ENCODE measurements around the gene ARID4A. TPM values are rescaled to one million over a fixed set of nuclear protein-coding genes. Genes with fewer than 3 reads are reported as not detected.
"Not testable (repeated sequence)": the region's sequence is repeated elsewhere in the genome, so short reads cannot be mapped to it uniquely, and the experiment has no call there.

The ARID4A gene
- polyA plus RNA-seq, result 10 to 100 TPM in 1 of 3 donors, 1 to 10 TPM in 2; 4.0 to 10.2 (median 6.8) TPM

GRCh38 chr14:58298477-58299400 lies at the start of gene ARID4A:
Gene ARID4A (plus strand): TSS chr14:58298555. CDS start chr14:58299855, 1,300 bp downstream.
- 1% methylated on average over 64 to 79 of the region's 79 CpGs for WGBS, 3 donors

GRCh38 chr14:58249611-58250010 lies 48.7 kb upstream of the ARID4A start:
- WGBS, 3 donors, result 94 to 97% (median 94%) methylated on average over 8 of the region's 8 CpGs
- H3K27ac ChIP-seq (ENCODE audit: low read depth, low read length), result no peak overlapping the region

More at GRCh38 chr14:58298477-58299400, at the start of gene ARID4A:
- H3K27ac ChIP-seq (ENCODE audit: low read depth, low read length), result peak within 1 kb of the TSS; percentile 48

- H3K27ac ChIP-seq (ENCODE audit: low read depth, low read length), result no peak overlapping the region
- 91 to 97% (median 96%) methylated on average over 4 of the region's 4 CpGs for WGBS, 3 donors
These were observed 40.2 kb upstream of the ARID4A start for GRCh38 chr14:58258156-58258555.

GRCh38 chr14:58262005-58262404 lies 36.4 kb upstream of the ARID4A start:
- 95 to 97% (median 97%) methylated on average over 10 of the region's 10 CpGs for WGBS, 3 donors

GRCh38 chr14:58265401-58265800 lies 33.0 kb upstream of the ARID4A start:
- H3K27ac ChIP-seq (ENCODE audit: low read depth, low read length), result no peak overlapping the region

More at GRCh38 chr14:58262005-58262404, 36.4 kb upstream of the ARID4A start:
- H3K27ac ChIP-seq (ENCODE audit: low read depth, low read length), result not testable (repeated sequence)

GRCh38 chr14:58270628-58271027 lies 27.7 kb upstream of the ARID4A start:
- H3K27ac ChIP-seq (ENCODE audit: low read depth, low read length), result no peak overlapping the region

GRCh38 chr14:58272588-58273372 lies 25.6 kb upstream of the ARID4A start:
- WGBS, 3 donors, result 54 to 79% (median 71%) methylated on average over 4 of the region's 4 CpGs
- no peak overlapping the region for H3K27ac ChIP-seq (ENCODE audit: low read depth, low read length)

More at GRCh38 chr14:58270628-58271027, 27.7 kb upstream of the ARID4A start:
- 73 to 85% (median 82%) methylated on average over 2 of the region's 2 CpGs for WGBS, 3 donors

GRCh38 chr14:58274881-58275280 lies 23.5 kb upstream of the ARID4A start:
- H3K27ac ChIP-seq (ENCODE audit: low read depth, low read length), result no peak overlapping the region

- 73 to 85% (median 82%) methylated on average over 2 of the region's 2 CpGs for WGBS, 3 donors
- no peak overlapping the region for H3K27ac ChIP-seq (ENCODE audit: low read depth, low read length)
These were observed 22.7 kb upstream of the ARID4A start for GRCh38 chr14:58275527-58276190.

GRCh38 chr14:58276208-58276607 lies 22.1 kb upstream of the ARID4A start:
- H3K27ac ChIP-seq (ENCODE audit: low read depth, low read length), result no peak overlapping the region
- 89 to 93% (median 89%) methylated on average over 1 of the region's 1 CpG for WGBS, 3 donors

GRCh38 chr14:58278177-58278576 lies 20.2 kb upstream of the ARID4A start:
- no peak overlapping the region for H3K27ac ChIP-seq (ENCODE audit: low read depth, low read length)
- 95 to 97% (median 96%) methylated on average over 8 of the region's 8 CpGs for WGBS, 3 donors

- H3K27ac ChIP-seq (ENCODE audit: low read depth, low read length), result no peak overlapping the region
- 2 to 35% (median 8%) methylated on average over 4 of the region's 4 CpGs for WGBS, 3 donors
These were observed 17.2 kb upstream of the ARID4A start for GRCh38 chr14:58280954-58281787.

GRCh38 chr14:58281969-58282368 lies 16.4 kb upstream of the ARID4A start:
- WGBS, 3 donors, result 40 to 73% (median 64%) methylated on average over 3 of the region's 3 CpGs
- peak overlapping the region; percentile 38 for H3K27ac ChIP-seq (ENCODE audit: low read depth, low read length)

GRCh38 chr14:58282925-58283593 lies 15.3 kb upstream of the ARID4A start:
- WGBS, 3 donors, result 63 to 80% (median 78%) methylated on average over 4 of the region's 4 CpGs
- H3K27ac ChIP-seq (ENCODE audit: low read depth, low read length), result no peak overlapping the region

GRCh38 chr14:58283730-58284129 lies 14.6 kb upstream of the ARID4A start:
- H3K27ac ChIP-seq (ENCODE audit: low read depth, low read length), result no peak overlapping the region

- WGBS, 3 donors, result 94 to 98% (median 95%) methylated on average over 4 of the region's 4 CpGs
- no peak overlapping the region for H3K27ac ChIP-seq (ENCODE audit: low read depth, low read length)
These were observed 13.2 kb upstream of the ARID4A start for GRCh38 chr14:58285132-58285531.

GRCh38 chr14:58287607-58288042 lies 10.7 kb upstream of the ARID4A start:
- 26 to 79% (median 71%) methylated on average over 3 of the region's 3 CpGs for WGBS, 3 donors
- H3K27ac ChIP-seq (ENCODE audit: low read depth, low read length), result no peak overlapping the region

Measured in adipose tissue (tissue), 3 donors.